ENCODE results near the gene ZBTB16.

ZBTB16 gene

DNA sequence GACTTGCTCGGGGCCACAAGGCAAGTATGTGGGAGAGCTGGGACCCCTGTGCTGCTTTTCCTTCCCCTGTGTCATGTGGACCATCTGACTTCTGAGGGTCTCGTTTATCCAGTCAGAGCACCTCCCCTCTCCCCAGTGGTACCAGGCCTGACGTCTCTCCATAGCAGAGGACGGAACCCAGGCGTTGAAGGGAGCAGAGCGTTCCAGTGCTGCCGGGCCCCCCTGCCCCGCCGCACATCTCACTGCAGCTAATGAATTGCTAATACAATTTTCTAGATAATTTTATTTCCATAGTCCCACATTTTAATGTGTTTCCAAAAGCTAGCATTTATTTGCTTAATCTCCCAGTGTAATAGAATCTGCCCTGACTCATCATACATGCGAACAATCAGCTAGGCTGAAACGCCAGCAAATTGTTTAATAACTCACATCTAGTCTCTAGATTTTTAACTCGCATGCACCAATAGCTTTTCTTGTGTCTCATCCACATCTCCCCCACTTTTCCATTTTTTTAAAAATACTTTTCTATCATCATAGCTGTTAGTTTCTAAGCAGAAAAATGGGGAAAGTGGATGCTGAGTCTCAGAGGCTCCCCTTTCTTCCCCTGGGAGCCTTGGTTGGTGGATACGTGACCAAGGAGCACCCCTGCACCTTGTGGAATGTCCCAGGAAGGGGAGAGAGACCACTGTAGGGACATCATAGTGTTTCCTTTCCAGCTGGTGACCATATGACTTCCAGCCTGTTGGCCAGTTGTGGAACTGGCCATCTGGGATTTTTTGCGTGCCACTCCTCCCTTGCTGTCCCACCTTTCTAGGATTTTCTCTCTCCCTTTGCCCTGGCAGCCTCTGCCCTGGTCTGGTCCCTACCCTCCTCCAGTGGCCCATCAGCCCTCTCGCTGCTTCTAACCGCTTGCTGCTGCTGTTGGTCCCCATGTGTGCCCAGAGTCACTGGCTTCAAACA is 178.1 kb downstream of the ZBTB16 start:
- Histone ChIP-seq H2AFZ (ENCODE audit: low read depth, low read length) (no peak overlapping the region), H3K36me3 (ENCODE audit: insufficient read depth, low read length) (no peaks in the 10 kb centered on the region), H3K9me3 (ENCODE audit: insufficient read depth, low read length, severe bottlenecking) (no peaks in the 10 kb centered on the region), H3K27ac (ENCODE audit: low read length) (no peak overlapping the region), H3K4me1 (ENCODE audit: insufficient read depth, low read length) (no peaks in the 10 kb centered on the region), H3K79me2 (ENCODE audit: insufficient read depth, low read length) (no peaks in the 10 kb centered on the region), H3K4me2 (ENCODE audit: insufficient read depth, low read length) (no peak overlapping the region), H3K27me3 (ENCODE audit: insufficient read depth, low read length, poor library complexity) (peaks cover 3% of the 10 kb centered on the region), H3K9ac (ENCODE audit: low read depth, low read length) (no peak overlapping the region), H4K20me1 (ENCODE audit: insufficient read depth, low read length) (no peaks in the 10 kb centered on the region), H3K4me3 (ENCODE audit: low read depth in 1 of 2, low read length in 2 of 2) (no peak overlapping the region)
- ATAC-seq (ENCODE audit: insufficient read depth, low read depth) (no peak), DNase-seq (no peak)
- TF ChIP-seq, protein P1, sequence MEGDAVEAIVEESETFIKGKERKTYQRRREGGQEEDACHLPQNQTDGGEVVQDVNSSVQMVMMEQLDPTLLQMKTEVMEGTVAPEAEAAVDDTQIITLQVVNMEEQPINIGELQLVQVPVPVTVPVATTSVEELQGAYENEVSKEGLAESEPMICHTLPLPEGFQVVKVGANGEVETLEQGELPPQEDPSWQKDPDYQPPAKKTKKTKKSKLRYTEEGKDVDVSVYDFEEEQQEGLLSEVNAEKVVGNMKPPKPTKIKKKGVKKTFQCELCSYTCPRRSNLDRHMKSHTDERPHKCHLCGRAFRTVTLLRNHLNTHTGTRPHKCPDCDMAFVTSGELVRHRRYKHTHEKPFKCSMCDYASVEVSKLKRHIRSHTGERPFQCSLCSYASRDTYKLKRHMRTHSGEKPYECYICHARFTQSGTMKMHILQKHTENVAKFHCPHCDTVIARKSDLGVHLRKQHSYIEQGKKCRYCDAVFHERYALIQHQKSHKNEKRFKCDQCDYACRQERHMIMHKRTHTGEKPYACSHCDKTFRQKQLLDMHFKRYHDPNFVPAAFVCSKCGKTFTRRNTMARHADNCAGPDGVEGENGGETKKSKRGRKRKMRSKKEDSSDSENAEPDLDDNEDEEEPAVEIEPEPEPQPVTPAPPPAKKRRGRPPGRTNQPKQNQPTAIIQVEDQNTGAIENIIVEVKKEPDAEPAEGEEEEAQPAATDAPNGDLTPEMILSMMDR (IDR thresholded peaks at IDR 0.05; ENCODE audit: borderline replicate concordance, extremely low read depth, low read length, poor library complexity, severe bottlenecking): no peak
- no peak for TF ChIP-seq EZH2 (IDR thresholded peaks at IDR 0.05; ENCODE audit: borderline replicate concordance, low read depth, low read length, severe bottlenecking)

DNA sequence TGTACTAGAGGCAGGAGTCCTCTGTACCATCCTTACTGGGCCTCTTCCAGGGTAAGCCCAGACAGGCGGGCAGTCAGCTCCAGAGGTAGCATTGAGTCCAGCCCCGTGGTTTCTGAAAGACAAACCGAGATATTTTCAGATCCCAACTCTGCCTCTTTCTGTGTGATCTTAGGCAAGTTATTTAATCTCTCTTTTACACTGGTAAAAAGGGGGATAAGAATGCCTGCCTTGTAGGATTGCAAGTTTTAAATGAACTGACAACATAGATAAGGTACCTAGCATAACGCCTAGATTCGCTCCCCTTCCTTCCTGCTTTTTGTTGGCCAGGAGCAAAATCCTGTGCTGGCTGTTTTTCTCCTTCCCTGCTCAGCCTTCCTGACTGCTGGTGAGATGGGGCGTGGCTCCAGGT is 180.2 kb downstream of the ZBTB16 start:
- no peak overlapping the region for H3K27ac ChIP-seq (ENCODE audit: low read length)
- TF ChIP-seq, protein P1 (IDR thresholded peaks at IDR 0.05; ENCODE audit: borderline replicate concordance, extremely low read depth, low read length, poor library complexity, severe bottlenecking): no peak
- TF ChIP-seq EZH2 (IDR thresholded peaks at IDR 0.05; ENCODE audit: borderline replicate concordance, low read depth, low read length, severe bottlenecking): no peak

DNA sequence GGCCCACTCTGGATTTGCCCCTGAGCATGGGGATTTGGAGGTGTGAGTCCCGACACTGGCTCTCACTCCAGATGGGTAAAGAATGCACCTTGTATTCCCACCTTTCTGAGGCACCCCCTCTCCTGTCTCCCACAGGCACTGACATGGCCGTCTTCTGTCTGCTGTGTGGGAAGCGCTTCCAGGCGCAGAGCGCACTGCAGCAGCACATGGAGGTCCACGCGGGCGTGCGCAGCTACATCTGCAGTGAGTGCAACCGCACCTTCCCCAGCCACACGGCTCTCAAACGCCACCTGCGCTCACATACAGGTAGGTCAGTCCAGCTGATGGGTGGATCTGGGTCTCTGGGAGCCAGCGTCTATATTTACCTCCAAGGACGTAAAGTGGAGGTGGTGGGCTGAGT is 182.5 kb downstream of the ZBTB16 start:
- H3K36me3 ChIP-seq (ENCODE audit: insufficient read depth, low read length): no peaks in the 10 kb centered on the region
- H3K27me3 ChIP-seq (ENCODE audit: insufficient read depth, low read length, poor library complexity): no peaks in the 10 kb centered on the region
- H3K27ac ChIP-seq (ENCODE audit: low read length): no peak overlapping the region
- no peaks in the 10 kb centered on the region for H3K79me2 ChIP-seq (ENCODE audit: insufficient read depth, low read length)
- no peaks in the 10 kb centered on the region for H3K4me1 ChIP-seq (ENCODE audit: insufficient read depth, low read length)
- ATAC-seq (ENCODE audit: insufficient read depth, low read depth) (no peak), DNase-seq (no peak)
- H3K9me3 ChIP-seq (ENCODE audit: insufficient read depth, low read length, severe bottlenecking): no peaks in the 10 kb centered on the region
- H3K4me2 ChIP-seq (ENCODE audit: insufficient read depth, low read length): no peak overlapping the region
- no peak for TF ChIP-seq EZH2 (IDR thresholded peaks at IDR 0.05; ENCODE audit: borderline replicate concordance, low read depth, low read length, severe bottlenecking)
- no peak overlapping the region for H3K4me3 ChIP-seq (ENCODE audit: low read depth in 1 of 2, low read length in 2 of 2)
- no peaks in the 10 kb centered on the region for H4K20me1 ChIP-seq (ENCODE audit: insufficient read depth, low read length)
- H3K9ac ChIP-seq (ENCODE audit: low read depth, low read length): no peak overlapping the region
- H2AFZ ChIP-seq (ENCODE audit: low read depth, low read length): no peak overlapping the region

More for the DNA sequence above, 180.2 kb downstream of the ZBTB16 start:
- Histone ChIP-seq H3K36me3 (ENCODE audit: insufficient read depth, low read length) (no peaks in the 10 kb centered on the region), H3K9ac (ENCODE audit: low read depth, low read length) (no peak overlapping the region), H4K20me1 (ENCODE audit: insufficient read depth, low read length) (no peaks in the 10 kb centered on the region), H3K9me3 (ENCODE audit: insufficient read depth, low read length, severe bottlenecking) (no peaks in the 10 kb centered on the region), H3K79me2 (ENCODE audit: insufficient read depth, low read length) (no peaks in the 10 kb centered on the region), H2AFZ (ENCODE audit: low read depth, low read length) (no peak overlapping the region), H3K4me1 (ENCODE audit: insufficient read depth, low read length) (no peaks in the 10 kb centered on the region), H3K4me3 (ENCODE audit: low read depth in 1 of 2, low read length in 2 of 2) (no peak overlapping the region), H3K4me2 (ENCODE audit: insufficient read depth, low read length) (no peak overlapping the region), H3K27me3 (ENCODE audit: insufficient read depth, low read length, poor library complexity) (peaks cover under 1% of the 10 kb centered on the region)
- ATAC-seq (ENCODE audit: insufficient read depth, low read depth): no peak
- no peak for DNase-seq

All from DND-41 (cell line).